NCI-H524 treated with DMSO at 0.1 percent for 48 hours (cell line): ENCODE results near the gene PUS7.
"Not testable (repeated sequence)": the region's sequence is repeated elsewhere in the genome, so short reads cannot be mapped to it uniquely, and the experiment has no call there.

Experiments
- DNase-seq: peaks from one replicate; lab custom pipeline; 2025; lab: John Stamatoyannopoulos, UW

The PUS7 gene

GRCh38 chr7:105496521-105496920 lies 25.6 kb downstream of the PUS7 start:
- DNase-seq = no peak

GRCh38 chr7:105493923-105494315 lies 28.2 kb downstream of the PUS7 start:
- no peak for DNase-seq

GRCh38 chr7:105493196-105493922 lies 28.7 kb downstream of the PUS7 start:
- no peak for DNase-seq

GRCh38 chr7:105489409-105489808 lies 32.7 kb downstream of the PUS7 start:
- no peak for DNase-seq

GRCh38 chr7:105487579-105488571 lies 34.2 kb downstream of the PUS7 start:
- DNase-seq = no peak

- DNase-seq = no peak
Measured at GRCh38 chr7:105480931-105481330, 41.1 kb downstream of the PUS7 start.

- DNase-seq = no peak
Measured at GRCh38 chr7:105478606-105479005, 43.5 kb downstream of the PUS7 start.

- no peak for DNase-seq
Measured at GRCh38 chr7:105477908-105478307, 44.2 kb downstream of the PUS7 start.

GRCh38 chr7:105474045-105474444 lies 48.0 kb downstream of the PUS7 start:
- DNase-seq = no peak

- no peak for DNase-seq
Measured at GRCh38 chr7:105473163-105473562, 48.9 kb downstream of the PUS7 start.

GRCh38 chr7:105470846-105471245 lies 51.2 kb downstream of the PUS7 start:
- no peak for DNase-seq

- DNase-seq = no peak
Measured at GRCh38 chr7:105470090-105470489, 52.0 kb downstream of the PUS7 start.

- DNase-seq = no peak
Measured at GRCh38 chr7:105462765-105463420, 59.2 kb downstream of the PUS7 start.

- no peak for DNase-seq
Measured at GRCh38 chr7:105461518-105461917, 60.6 kb downstream of the PUS7 start.

- no peak for DNase-seq
Measured at GRCh38 chr7:105457619-105458225, 64.3 kb downstream of the PUS7 start.

- DNase-seq = no peak
Measured at GRCh38 chr7:105454921-105455320, 67.2 kb downstream of the PUS7 start.

GRCh38 chr7:105454095-105454747 lies 67.8 kb downstream of the PUS7 start:
- DNase-seq = no peak

GRCh38 chr7:105452085-105452484 lies 70.0 kb downstream of the PUS7 start:
- DNase-seq = no peak

- not testable (repeated sequence) for DNase-seq
Measured at GRCh38 chr7:105450870-105451269, 71.2 kb downstream of the PUS7 start.

GRCh38 chr7:105450177-105450861 lies 71.8 kb downstream of the PUS7 start:
- no peak for DNase-seq

GRCh38 chr7:105448181-105448580 lies 73.9 kb downstream of the PUS7 start:
- DNase-seq = no peak
